Smooth muscle cell (in vitro differentiated cells): ENCODE measurements around the gene C3orf18. TPM values are rescaled to one million over a fixed set of nuclear protein-coding genes. Genes with fewer than 3 reads are reported as not detected.

Experiments used
- DNase-seq: peaks from one replicate; lab custom pipeline; 2025; ENCODE audit not compliant: unreplicated experiment; lab: John Stamatoyannopoulos, UW
- H2AFZ ChIP-seq: fragments of 200-600 bp; sonication (generic); 2 replicates; pipeline ENCODE4 v1.6.0; 2016; ENCODE audit warnings: antibody characterized with exemption, low read depth, mild to moderate bottlenecking
- H3F3A ChIP-seq: fragments of 200-600 bp; sonication (generic); 2 replicates; pipeline ENCODE4 v1.6.0; 2017; ENCODE audit warnings: antibody characterized with exemption, low read depth
- H3K27ac ChIP-seq: fragments of 200-600 bp; sonication (generic); 2 replicates; pipeline ENCODE4 v1.5.1; 2016; ENCODE audit warnings: low read depth, mild to moderate bottlenecking
- H3K27me3 ChIP-seq: fragments of 200-600 bp; sonication (generic); 2 replicates; pipeline ENCODE4 v1.6.1; 2016; ENCODE audit warnings: low read depth, mild to moderate bottlenecking
- H3K36me3 ChIP-seq: fragments of 200-600 bp; sonication (generic); 2 replicates; pipeline ENCODE4 v1.5.1; 2016; ENCODE audit warnings: low read depth
- H3K4me1 ChIP-seq: fragments of 200-600 bp; sonication (generic); 2 replicates; pipeline ENCODE4 v1.5.1; 2016; ENCODE audit warnings: low read depth
- H3K4me2 ChIP-seq: fragments of 200-600 bp; sonication (generic); 2 replicates; pipeline ENCODE4 v1.6.0; 2016; ENCODE audit warnings: mild to moderate bottlenecking
- H3K4me3 ChIP-seq: fragments of 200-600 bp; sonication (generic); 2 replicates; pipeline ENCODE4 v1.5.1; 2016; ENCODE audit warnings: mild to moderate bottlenecking
- H3K79me2 ChIP-seq: fragments of 200-600 bp; sonication (generic); 2 replicates; pipeline ENCODE4 v1.6.0; 2016; ENCODE audit warnings: low read depth, mild to moderate bottlenecking
- H3K9ac ChIP-seq: fragments of 200-600 bp; sonication (generic); 2 replicates; pipeline ENCODE4 v1.6.0; 2016; ENCODE audit warnings: low read depth
- H3K9me3 ChIP-seq: fragments of 200-600 bp; sonication (generic); replicated peaks from 2 replicates; pipeline ENCODE4 v1.5.1; 2016; ENCODE audit warnings: low read depth
- H4K20me1 ChIP-seq: fragments of 200-600 bp; sonication (generic); 2 replicates; pipeline ENCODE4 v1.6.0; 2016; ENCODE audit warnings: low read depth
- CTCF ChIP-seq: fragments of 200-600 bp; sonication (generic); IDR thresholded peaks from 2 replicates; pipeline ENCODE4 v1.5.1; 2017; ENCODE audit warnings: borderline replicate concordance, mild to moderate bottlenecking, antibody characterized with exemption; ENCODE audit not compliant: insufficient read depth, poor library complexity, severe bottlenecking
- WGBS: methylation state at CpG from one replicate; pipeline ENCODE4 v1.1.7; 2016; ENCODE audit warnings: low lambda C conversion rate; 5-methylcytosine and 5-hydroxymethylcytosine counted together
- polyA plus RNA-seq: library from polyadenylated mRNA; unstranded; fragments of >200 nt; fragmentation: Nextera tagmentation; extraction: Ambion mirVana; gene quantifications from 2 replicates; pipeline ENCODE4 v1.2.1, GENCODE V29; 2016
- total RNA-seq: library from RNA; depleted of rRNA; stranded (reverse); fragments of >200 nt; gene quantifications from 2 replicates; pipeline ENCODE4 v1.2.3, GENCODE V29; 2014

C3orf18 gene
- total and polyA plus RNA-seq, 2 experiments from 2014 or later: 8.7 to 20.0 TPM

GRCh38 chr3:50570508-50571279 lies 3.1 kb upstream of the C3orf18 start:
- no peaks in the 10 kb centered on the region for H3K36me3 ChIP-seq
- H3F3A ChIP-seq: peaks cover 4% of the 10 kb centered on the region
- H3K4me3 ChIP-seq: peak overlapping the region; percentile 69
- no peaks in the 10 kb centered on the region for H3K9me3 ChIP-seq
- H4K20me1 ChIP-seq: no peaks in the 10 kb centered on the region
- no peak for TF ChIP-seq CTCF
- no peak overlapping the region for H3K9ac ChIP-seq
- peak overlapping the region; percentile 88 for H3K4me2 ChIP-seq
- no peaks in the 10 kb centered on the region for H3K27me3 ChIP-seq
- H2AFZ ChIP-seq: no peak overlapping the region
- no peak for DNase-seq
- H3K79me2 ChIP-seq: peaks cover 6% of the 10 kb centered on the region
- no peak overlapping the region for H3K27ac ChIP-seq
- H3K4me1 ChIP-seq: peaks cover 3% of the 10 kb centered on the region
- WGBS: 95% methylated on average over 5 of the region's 5 CpGs

GRCh38 chr3:50568947-50569749 lies 1.6 kb upstream of the C3orf18 start, which contains the start of gene HEMK1:
TSS of gene HEMK1 (plus strand) at chr3:50569522. CDS start at chr3:50571105, 1,583 bp downstream.
- Histone ChIP-seq H3K27me3 (no peaks in the 10 kb centered on the region), H3K36me3 (no peaks in the 10 kb centered on the region), H3K9ac (peak within 1 kb of the TSS; percentile 79), H3K4me2 (peak within 1 kb of the TSS; percentile 88), H4K20me1 (no peaks in the 10 kb centered on the region), H2AFZ (peak within 1 kb of the TSS; percentile 83), H3K27ac (peak within 1 kb of the TSS; percentile 56), H3K4me3 (peak within 1 kb of the TSS; percentile 69), H3K9me3 (no peaks in the 10 kb centered on the region), H3F3A (peaks cover 4% of the 10 kb centered on the region), H3K4me1 (peaks cover 3% of the 10 kb centered on the region), H3K79me2 (peaks cover 6% of the 10 kb centered on the region)
- 2% methylated on average over 54 of the region's 55 CpGs for WGBS
- DNase-seq: peak; percentile 90
- TF ChIP-seq CTCF: no peak

- Histone ChIP-seq H4K20me1 (no peaks in the 10 kb centered on the region), H3K36me3 (no peaks in the 10 kb centered on the region), H2AFZ (peak overlapping the region; percentile 86), H3K4me3 (peak overlapping the region; percentile 67), H3K9me3 (no peaks in the 10 kb centered on the region), H3K9ac (peak overlapping the region; percentile 50), H3K27me3 (no peaks in the 10 kb centered on the region), H3K4me2 (peak overlapping the region; percentile 88), H3K4me1 (peaks cover 3% of the 10 kb centered on the region), H3F3A (peaks cover 4% of the 10 kb centered on the region), H3K79me2 (peaks cover 6% of the 10 kb centered on the region), H3K27ac (no peak overlapping the region)
- WGBS: 27% methylated on average over 11 of the region's 11 CpGs
- no peak for TF ChIP-seq CTCF
- no peak for DNase-seq
Observed at GRCh38 chr3:50567011-50567385, 549 bp downstream of the C3orf18 start.
